D721Med (cell line): Measurements from ENCODE around the gene SRRM2.

ENCODE experiments used
- DNase-seq: peaks from one replicate; pipeline ENCODE4 v3.0.0; 2011; ENCODE audit warnings: low spot score; ENCODE audit not compliant: insufficient read length
- FAIRE-seq: peaks from 2 replicates; lab custom pipeline; 2011; peaks lifted over from hg19 to GRCh38; lab: Jason Lieb, UNC
- TF ChIP-seq, protein P1 (sequence below): IDR thresholded peaks from 2 replicates; pipeline ENCODE4 v1.5.1; 2012; ENCODE audit warnings: mild to moderate bottlenecking, control low read depth; ENCODE audit not compliant: insufficient read depth; ENCODE audit errors: missing control alignments

Gene SRRM2

DNA sequence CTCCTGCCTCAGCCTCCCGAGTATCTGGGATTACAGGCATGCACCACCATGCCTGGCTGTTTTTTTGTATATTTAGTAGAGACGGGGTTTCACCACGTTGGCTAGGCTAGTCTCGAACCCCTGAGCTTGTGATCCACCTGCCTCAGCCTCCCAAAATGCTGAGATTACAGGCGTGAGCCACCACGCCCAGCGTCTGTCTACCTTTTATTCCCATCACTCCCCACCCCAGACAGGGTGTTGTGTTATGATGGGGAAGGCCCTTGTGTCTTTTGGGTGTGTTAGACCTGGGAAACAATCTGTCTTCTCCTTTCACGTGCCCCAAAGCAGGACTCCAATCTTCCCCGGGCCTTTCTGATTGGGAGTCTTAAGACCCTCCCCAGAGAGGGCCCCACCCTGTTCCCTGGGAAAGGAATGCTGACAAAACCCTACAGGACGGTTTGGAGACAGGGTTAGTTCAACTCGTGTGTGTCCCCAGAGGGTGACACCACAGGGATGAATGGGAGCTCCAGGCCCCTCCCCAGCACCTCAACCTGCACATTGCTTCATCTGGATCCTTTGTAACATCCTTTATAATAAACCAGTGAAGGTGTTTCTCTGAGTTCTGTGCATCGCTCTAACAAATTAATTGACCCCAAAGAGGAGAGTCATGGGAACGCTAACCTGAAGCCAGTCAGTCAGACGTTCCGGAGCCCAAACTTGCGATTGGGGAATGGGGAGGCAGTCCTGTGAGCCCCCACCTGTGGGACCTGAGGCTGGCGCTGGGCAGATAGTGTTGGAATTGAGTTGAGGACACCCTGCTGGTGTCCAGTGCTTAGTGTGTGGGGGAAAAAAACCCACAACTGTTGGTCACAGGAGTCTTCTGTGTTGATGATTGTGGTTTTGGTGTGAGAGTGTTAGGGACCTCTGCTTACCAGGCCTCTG lies 27.8 kb downstream of the SRRM2 start:
- DNase-seq (no peak), FAIRE-seq (no peak)
- TF ChIP-seq, protein P1, sequence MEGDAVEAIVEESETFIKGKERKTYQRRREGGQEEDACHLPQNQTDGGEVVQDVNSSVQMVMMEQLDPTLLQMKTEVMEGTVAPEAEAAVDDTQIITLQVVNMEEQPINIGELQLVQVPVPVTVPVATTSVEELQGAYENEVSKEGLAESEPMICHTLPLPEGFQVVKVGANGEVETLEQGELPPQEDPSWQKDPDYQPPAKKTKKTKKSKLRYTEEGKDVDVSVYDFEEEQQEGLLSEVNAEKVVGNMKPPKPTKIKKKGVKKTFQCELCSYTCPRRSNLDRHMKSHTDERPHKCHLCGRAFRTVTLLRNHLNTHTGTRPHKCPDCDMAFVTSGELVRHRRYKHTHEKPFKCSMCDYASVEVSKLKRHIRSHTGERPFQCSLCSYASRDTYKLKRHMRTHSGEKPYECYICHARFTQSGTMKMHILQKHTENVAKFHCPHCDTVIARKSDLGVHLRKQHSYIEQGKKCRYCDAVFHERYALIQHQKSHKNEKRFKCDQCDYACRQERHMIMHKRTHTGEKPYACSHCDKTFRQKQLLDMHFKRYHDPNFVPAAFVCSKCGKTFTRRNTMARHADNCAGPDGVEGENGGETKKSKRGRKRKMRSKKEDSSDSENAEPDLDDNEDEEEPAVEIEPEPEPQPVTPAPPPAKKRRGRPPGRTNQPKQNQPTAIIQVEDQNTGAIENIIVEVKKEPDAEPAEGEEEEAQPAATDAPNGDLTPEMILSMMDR, result no peak

DNA sequence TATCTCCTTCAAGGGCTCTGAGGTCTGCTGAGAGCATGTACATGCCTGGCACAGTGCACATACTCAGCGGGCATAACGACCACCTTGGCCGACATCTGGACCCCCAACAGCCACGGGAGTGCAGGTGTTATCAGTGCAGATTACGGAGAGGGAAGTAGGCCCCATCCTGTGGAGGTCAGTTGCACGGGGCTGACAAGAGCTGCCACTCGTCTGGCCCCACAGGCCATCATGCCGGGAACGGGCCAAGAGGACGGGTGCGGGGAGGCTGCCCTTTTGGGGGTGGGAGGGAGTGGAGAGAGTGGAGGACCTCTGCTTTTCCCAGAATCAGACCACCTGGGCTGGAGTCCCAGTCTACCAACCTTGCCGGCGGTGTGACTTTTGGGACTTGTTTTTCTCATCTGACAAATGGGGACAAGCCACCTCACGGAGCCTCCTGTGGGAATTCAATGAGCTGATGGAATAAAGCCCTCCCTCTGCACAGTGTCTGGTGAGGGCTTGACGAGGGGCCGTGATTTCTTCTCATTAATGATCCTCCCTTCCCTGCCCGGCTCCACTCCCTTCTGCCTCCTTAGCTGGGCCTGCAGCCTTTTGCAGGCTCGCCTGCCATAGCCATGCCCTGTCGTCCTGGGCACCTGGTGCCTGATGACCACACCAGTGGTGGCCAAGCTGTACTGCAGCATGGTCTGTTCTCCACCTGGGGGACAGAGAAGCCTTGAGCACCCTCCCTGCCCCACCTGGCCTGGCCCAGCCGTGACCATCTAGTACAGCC lies 30.3 kb downstream of the SRRM2 start:
- TF ChIP-seq, protein P1, result no peak
- FAIRE-seq, result no peak
- no peak for DNase-seq

- DNase-seq (no peak), FAIRE-seq (no peak)
- TF ChIP-seq, protein P1, result no peak
Observed at GRCh38 chr16:2783581-2784357, 31.3 kb downstream of the SRRM2 start.

GRCh38 chr16:2784358-2785100 lies 32.1 kb downstream of the SRRM2 start:
- TF ChIP-seq, protein P1, result no peak
- FAIRE-seq (no peak), DNase-seq (no peak)

- TF ChIP-seq, protein P1, result no peak
- FAIRE-seq (no peak), DNase-seq (no peak)
Observed at GRCh38 chr16:2785101-2785991, 32.9 kb downstream of the SRRM2 start.
